Heart right ventricle (tissue), 16 donors: Measurements from ENCODE around the gene JAK1. TPM values are rescaled to one million over a fixed set of nuclear protein-coding genes. Genes with fewer than 3 reads are reported as not detected.
"Not testable (repeated sequence)": the region's sequence is repeated elsewhere in the genome, so short reads cannot be mapped to it uniquely, and the experiment has no call there.

ENCODE experiments used
- ATAC-seq, 8 donors: fragments of 200-7000 bp; cut with Tn5 transposase; one replicate each; pipeline ENCODE4 v1.9.1; 2020; ENCODE audit warnings: mild to moderate bottlenecking in 8 of 8, moderate library complexity in 8 of 8, moderate number of reproducible peaks in 1 of 8
- DNase-seq, 2 donors: peaks; one replicate each; pipeline ENCODE4 v3.0.0-alpha.2; 2020
- H3K27ac ChIP-seq, 10 donors: fragments of 200-600 bp; sonication (generic) in 2 of 10; one replicate each; pipeline versions ENCODE4 v1.5.0 to v1.8.0; 2020 to 2022; ENCODE audit warnings: mild to moderate bottlenecking in 3 of 10
- H3K27me3 ChIP-seq, 7 donors: fragments of 200-600 bp; one replicate each; pipeline ENCODE4 v1.8.0; 2021 to 2022; ENCODE audit warnings: mild to moderate bottlenecking in 2 of 7
- H3K36me3 ChIP-seq, 9 donors: fragments of 200-600 bp; sonication (generic) in 1 of 9; one replicate each; pipeline versions ENCODE4 v1.5.0 to v1.8.0; 2020 to 2022; ENCODE audit warnings: mild to moderate bottlenecking in 2 of 9
- H3K4me1 ChIP-seq, 9 donors: fragments of 200-600 bp; sonication (generic) in 1 of 9; one replicate each; pipeline versions ENCODE4 v1.5.0 to v1.8.0; 2020 to 2022; ENCODE audit warnings: mild to moderate bottlenecking in 4 of 9
- H3K4me3 ChIP-seq, 10 donors: fragments of 200-600 bp; sonication (generic) in 2 of 10; one replicate each; pipeline versions ENCODE4 v1.5.0 to v1.8.0; 2020 to 2022; ENCODE audit warnings: mild to moderate bottlenecking in 7 of 10, moderate library complexity in 2 of 10
- H3K9me3 ChIP-seq, 11 donors: fragments of 200-600 bp in 10 of 11; sonication (generic) in 2 of 11; one replicate each; pipeline versions ENCODE4 v1.5.0 to v1.8.0; 2013 to 2022; ENCODE audit warnings: mild to moderate bottlenecking in 2 of 11, control low read depth in 1 of 11, moderate library complexity in 1 of 11
- CTCF ChIP-seq, 9 donors: fragments of 200-600 bp; sonication (generic) in 2 of 9; IDR thresholded peaks; one replicate each; pipeline versions ENCODE4 v1.5.0 to v1.8.0; 2021 to 2022; ENCODE audit warnings: antibody characterized with exemption in 9 of 9, mild to moderate bottlenecking in 5 of 9, moderate library complexity in 1 of 9
- WGBS, 2 donors: extraction: QIAGEN DNeasy Blood & Tissue Kit; methylation state at CpG; one replicate each; pipeline ENCODE4 v1.1.7; 2013; ENCODE audit warnings: inconsistent platforms in 1 of 2; 5-methylcytosine and 5-hydroxymethylcytosine counted together
- intact Hi-C, 10 donors: fragments of 100-400 bp; cut with DNase I; formaldehyde crosslinking; loops; one replicate each; pipeline versions ENCODE4 v1.11.1 to v1.14.2; 2022
- polyA plus RNA-seq, 2 donors: library from polyadenylated mRNA; stranded (reverse); fragments of 200-250 nt; gene quantifications; one replicate each; pipeline ENCODE4 v1.2.3, GENCODE V29; 2013
- total RNA-seq, 10 donors: library from RNA; stranded (reverse); fragmentation: NEBNext Ultra II Directional in 3 of 10; extraction: Animal tissue kit (Norgen Biotek cat#: 25700) in 3 of 10; gene quantifications; one replicate each; pipeline versions ENCODE4 v1.2.1 to v1.2.4, GENCODE V29; 2021 to 2023
- donor health status: Arrhythmogenic right ventricular cardiomyopathy.
- donor health status: ischemic (EF 13 %, LVEDD 7.1; RV severe dilation, severe dysfunction).
- donor health status: healthy with polysubstance abuse.
- donor health status: DM: no; HTN: yes; CAD: no.
- donor health status: DM: no; HTN: no; CAD: no.
- donor health status: ischemic (EF 25% LVEDD 6.9; RV normal size, moderate dysfunction).
- donor health status: ischemic (EF 25% LVEDD 5.7; RV mildly dilated, moderate dysfunction).
- donor health status: healthy.
- donor health status: DM: yes; HTN: yes; CAD: no.
- donor health status: Ischemic cardiomyopathy.
- donor health status: ischemic (EF 35%, LVEDD 5.7; RV mildly dilated, moderate dysfunction).
- donor health status: nonischemic (EF 11% LVEDD 7.7; RV severe dilation, severe dysfunction).
- donor health status: DM: yes; HTN: yes; CAD: no.
- donor health status: PGD.
- donor health status: ischemic (EF 29% LVEDD 5.4; RV normal size, mild dysfunction).
- donor health status: nonischemic (EF 23%, LVEDD 6.1; RV moderate dilation, normal function).

Gene JAK1
- total and polyA plus RNA-seq, 12 donors: 20.1 to 122 (median 81.3) TPM

GRCh38 chr1:65002156-65002507 lies 35.8 kb upstream of the JAK1 start:
- Histone ChIP-seq H3K27ac (peak overlapping the region; percentile 57 to 97 (median 92)), H3K4me1 (peaks cover 5 to 31% (median 19%) of the 10 kb centered on the region in 9 donors), H3K9me3 (peaks cover 0 to 23% (median 11%) of the 10 kb centered on the region in 11 donors), H3K27me3 (no peaks in the 10 kb centered on the region), H3K36me3 (peaks cover 0 to 4% (median 0%) of the 10 kb centered on the region in 9 donors), H3K4me3 (peak overlapping the region; percentile 40 to 79 (median 64))
- TF ChIP-seq CTCF (IDR thresholded peaks at IDR 0.05): no peak
- 61 to 62% methylated on average over 12 of the region's 12 CpGs for WGBS, 2 donors
- DNase-seq: no peak
- ATAC-seq: peak in 2 of 8 donors; percentile 1 to 3
- intact Hi-C loops: loop anchor here in 3 of 10 donors (5.0 kb wide), 2 partner anchors 35 to 65 kb away; partner anchors contain the start of gene JAK1 (in 2 of the 3)

- DNase-seq (peak; percentile 82 to 89), ATAC-seq (peak; percentile 64 to 84 (median 80))
- intact Hi-C loops: loop anchor here in 3 of 10 donors (5.0 kb wide), 2 partner anchors 34 to 66 kb away; partner anchors contain the start of gene JAK1 (in 2 of the 3)
- Histone ChIP-seq H3K27ac (peak overlapping the region in 9 of 10 donors; percentile 49 to 97 (median 92)), H3K4me3 (peak overlapping the region in 6 of 10 donors; percentile 2 to 79 (median 66)), H3K4me1 (peaks cover 5 to 31% (median 19%) of the 10 kb centered on the region in 9 donors), H3K27me3 (no peaks in the 10 kb centered on the region), H3K36me3 (peaks cover 0 to 4% (median 0%) of the 10 kb centered on the region in 9 donors), H3K9me3 (peaks cover 0 to 23% (median 11%) of the 10 kb centered on the region in 11 donors)
- WGBS, 2 donors: 46 to 68% methylated on average over 18 of the region's 18 CpGs
- peak in 3 of 9 donors; percentile 21 to 32 (median 29) for TF ChIP-seq CTCF (IDR thresholded peaks at IDR 0.05)
Measured at GRCh38 chr1:65001231-65001792, 35.0 kb upstream of the JAK1 start.

- not testable (repeated sequence) for DNase-seq, ATAC-seq
- 68 to 70% methylated on average over 4 of the region's 4 CpGs for WGBS, 2 donors
Measured at GRCh38 chr1:64998425-64998948, 32.1 kb upstream of the JAK1 start.

GRCh38 chr1:64996541-64997257 lies 30.4 kb upstream of the JAK1 start:
- DNase-seq (no peak), ATAC-seq (no peak)
- Histone ChIP-seq H3K36me3 (peaks cover 0 to 10% (median 0%) of the 10 kb centered on the region in 9 donors), H3K27me3 (no peaks in the 10 kb centered on the region), H3K27ac (no peak overlapping the region), H3K4me3 (no peak overlapping the region), H3K4me1 (peaks cover 0 to 16% (median 4%) of the 10 kb centered on the region in 9 donors), H3K9me3 (peaks cover 0 to 23% (median 11%) of the 10 kb centered on the region in 11 donors)
- intact Hi-C loops: no loop called here
- 81 to 82% methylated on average over 6 of the region's 6 CpGs for WGBS, 2 donors
- TF ChIP-seq CTCF (IDR thresholded peaks at IDR 0.05): no peak

More at GRCh38 chr1:64998425-64998948, 32.1 kb upstream of the JAK1 start:
- H3K9me3 ChIP-seq: peaks cover 0 to 23% (median 11%) of the 10 kb centered on the region in 11 donors
- H3K27ac ChIP-seq: peak overlapping the region in 2 of 10 donors; percentile 11 to 23
- H3K36me3 ChIP-seq, H3K4me3 ChIP-seq, H3K27me3 ChIP-seq, intact Hi-C loops: not testable (repeated sequence)
- H3K4me1 ChIP-seq: peaks cover 5 to 26% (median 19%) of the 10 kb centered on the region in 9 donors
